Naive thymus-derived CD4-positive, alpha-beta T cell (primary cell): ENCODE data around the gene GOLGA7B. TPM values are rescaled to one million over a fixed set of nuclear protein-coding genes. Genes with fewer than 3 reads are reported as not detected.

ENCODE experiments used
- ATAC-seq: fragments of 150-1000 bp; cut with Tn5 transposase; 2 replicates; pipeline ENCODE4 v1.10.0; 2021; ENCODE audit warnings: mild to moderate bottlenecking, moderate library complexity
- CTCF ChIA-PET: fragments of 350-600 bp; sonication (Branson Sonifier 250); formaldehyde crosslinking; loops from one replicate; lab custom pipeline; 2021; ENCODE audit warnings: antibody characterized with exemption; lab: Charles Lee
- POLR2A ChIA-PET: fragments of 350-600 bp; sonication (Branson Sonifier 250); formaldehyde crosslinking; loops from one replicate; lab custom pipeline; 2021; ENCODE audit warnings: antibody characterized with exemption, inconsistent platforms; lab: Charles Lee
- DNase-seq, 9 donors: peaks; one replicate each; pipeline versions ENCODE4 v3.0.0 to v3.0.0-alpha.2; 2020 to 2022; ENCODE audit warnings: mixed read lengths in 1 of 9
- H3K27ac ChIP-seq: one replicate; pipeline ENCODE4 v1.7.0; 2013; ENCODE audit warnings: mild to moderate bottlenecking, low read depth, low read length, moderate library complexity
- H3K27me3 ChIP-seq, 2 donors: one replicate each; pipeline ENCODE4 v1.7.0; 2013; ENCODE audit warnings: low read length in 2 of 2, mild to moderate bottlenecking in 2 of 2, moderate library complexity in 2 of 2; ENCODE audit not compliant: control insufficient read depth in 2 of 2, insufficient read depth in 2 of 2
- H3K36me3 ChIP-seq, 3 experiments: 1 replicate in 2 of 3; 2 replicates in 1 of 3; pipeline ENCODE4 v1.7.0; 2013; ENCODE audit warnings: low read length in 3 of 3, mild to moderate bottlenecking in 3 of 3, moderate library complexity in 1 of 3; ENCODE audit not compliant: insufficient read depth in 3 of 3, control insufficient read depth in 2 of 3
- H3K4me1 ChIP-seq, 2 donors: one replicate each; pipeline ENCODE4 v1.7.0; 2013; ENCODE audit warnings: low read length in 2 of 2, mild to moderate bottlenecking in 2 of 2, moderate library complexity in 1 of 2; ENCODE audit not compliant: control insufficient read depth in 2 of 2, insufficient read depth in 2 of 2
- H3K4me3 ChIP-seq: 2 replicates; pipeline ENCODE4 v1.7.0; 2013; ENCODE audit warnings: mild to moderate bottlenecking, low read length
- H3K9me3 ChIP-seq, 3 experiments: 1 replicate in 2 of 3; 2 replicates in 1 of 3; pipeline ENCODE4 v1.7.0; 2013; ENCODE audit warnings: low read length in 3 of 3; ENCODE audit not compliant: control insufficient read depth in 2 of 3
- H3K27ac Mint-ChIP-seq, 9 donors: one replicate each; pipeline ENCODE4 v1.8.0; 2020 to 2022; ENCODE audit warnings: mixed read lengths in 9 of 9, mild to moderate bottlenecking in 8 of 9, moderate library complexity in 5 of 9, inconsistent platforms in 2 of 9
- H3K27me3 Mint-ChIP-seq, 5 donors: one replicate each; pipeline ENCODE4 v1.8.0; 2021 to 2022; ENCODE audit warnings: mixed read lengths in 5 of 5, mild to moderate bottlenecking in 1 of 5
- H3K36me3 Mint-ChIP-seq, 5 donors: one replicate each; pipeline ENCODE4 v1.8.0; 2020 to 2022; ENCODE audit warnings: mixed read lengths in 5 of 5, mild to moderate bottlenecking in 3 of 5, inconsistent platforms in 1 of 5
- H3K4me1 Mint-ChIP-seq, 7 donors: one replicate each; pipeline ENCODE4 v1.8.0; 2020 to 2022; ENCODE audit warnings: mixed read lengths in 7 of 7, mild to moderate bottlenecking in 3 of 7, inconsistent platforms in 1 of 7
- H3K4me3 Mint-ChIP-seq, 10 donors: one replicate each; pipeline ENCODE4 v1.8.0; 2020 to 2022; ENCODE audit warnings: mild to moderate bottlenecking in 10 of 10, mixed read lengths in 10 of 10, moderate library complexity in 6 of 10, inconsistent platforms in 2 of 10
- H3K9me3 Mint-ChIP-seq, 11 donors: one replicate each; pipeline ENCODE4 v1.8.0; 2020 to 2022; ENCODE audit warnings: mixed read lengths in 11 of 11, mild to moderate bottlenecking in 4 of 11, inconsistent platforms in 1 of 11, moderate library complexity in 1 of 11
- intact Hi-C, 2 donors: fragments of 100-400 bp; cut with micrococcal nuclease; formaldehyde crosslinking; loops; one replicate each; pipeline ENCODE4 v1.15.1; 2023
- polyA plus RNA-seq, 2 donors: library from polyadenylated mRNA; unstranded; fragments of 300-500 nt; fragmentation: Illumina TruSeq; gene quantifications; one replicate each; pipeline ENCODE4 v1.2.3, GENCODE V29; 2021
- total RNA-seq, 6 experiments: library from RNA in 5 of 6; stranded (reverse) in 5 of 6; gene quantifications; 1 replicate in 5 of 6; 2 replicates in 1 of 6; pipeline ENCODE4 v1.2.3 and lab custom pipeline; 2021 to 2026

GOLGA7B gene
- total and polyA plus RNA-seq, 7 experiments from 2014 or later: 0.62 to 8.5 (median 6.4) TPM

- H3K36me3 Mint-ChIP-seq: peaks cover 0 to 3% (median 0%) of the 10 kb centered on the region in 5 donors
- no peak overlapping the region for H3K4me3 Mint-ChIP-seq
- CTCF ChIA-PET: no interaction called here
- ATAC-seq: no peak
- POLR2A ChIA-PET: no interaction called here
- H3K27ac Mint-ChIP-seq: no peak overlapping the region
- peaks cover 0 to 6% (median 4%) of the 10 kb centered on the region in 7 donors for H3K4me1 Mint-ChIP-seq
- H3K27ac ChIP-seq: no peak overlapping the region
- peaks cover 12 to 32% (median 23%) of the 10 kb centered on the region in 5 donors for H3K27me3 Mint-ChIP-seq
- H3K27me3 ChIP-seq: no peaks in the 10 kb centered on the region
- no peaks in the 10 kb centered on the region for H3K4me1 ChIP-seq
- no peak for DNase-seq
- no peak overlapping the region for H3K4me3 ChIP-seq
- H3K9me3 ChIP-seq: no peaks in the 10 kb centered on the region
- intact Hi-C loops: no loop called here
- no peaks in the 10 kb centered on the region for H3K36me3 ChIP-seq
- H3K9me3 Mint-ChIP-seq: peaks cover 0 to 1% (median 0%) of the 10 kb centered on the region in 11 donors
These were observed 71.2 kb downstream of the GOLGA7B start for GRCh38 chr10:97920865-97921264.

Other genes with a start within 250 kb of the GOLGA7B start
- gene MORN4, start 216.3 kb upstream of the GOLGA7B start, total RNA-seq: 1 to 10 TPM in 4 of 5 experiments, under 1 TPM in 1; 0.78 to 4.1 (median 1.5) TPM
- gene MORN4, start 216.3 kb upstream of the GOLGA7B start, polyA plus RNA-seq: 1 to 10 TPM; 1.3 to 5.9 TPM
- gene PI4K2A, start 209.2 kb upstream of the GOLGA7B start, total RNA-seq: 10 to 100 TPM in 4 of 5 experiments, 1 to 10 TPM in 1; 9.0 to 33.8 (median 11.0) TPM
- 1 to 10 TPM; 5.5 to 8.7 TPM for gene PI4K2A, start 209.2 kb upstream of the GOLGA7B start, polyA plus RNA-seq
- gene AVPI1, start 162.6 kb upstream of the GOLGA7B start, total RNA-seq: 10 to 100 TPM in 1 of 5 experiments, 1 to 10 TPM in 3, under 1 TPM in 1; 0.65 to 10.6 (median 2.5) TPM
- 1 to 10 TPM; 1.4 to 1.9 TPM for gene AVPI1, start 162.6 kb upstream of the GOLGA7B start, polyA plus RNA-seq
- gene MARVELD1, start 136.1 kb upstream of the GOLGA7B start, total RNA-seq: 1 to 10 TPM in 4 of 5 experiments, under 1 TPM in 1; 0.62 to 5.0 (median 2.3) TPM
- under 1 TPM; 0.07 to 0.09 TPM for gene MARVELD1, start 136.1 kb upstream of the GOLGA7B start, polyA plus RNA-seq
- 10 to 100 TPM; 31.0 to 68.8 (median 61.8) TPM for gene ZFYVE27, start 112.7 kb upstream of the GOLGA7B start, total RNA-seq
- 10 to 100 TPM; 32.9 to 41.0 TPM for gene ZFYVE27, start 112.7 kb upstream of the GOLGA7B start, polyA plus RNA-seq
- under 1 TPM in 2 of 5 experiments, not detected in 3; 0.43 to 0.46 TPM for gene SFRP5, start 77.8 kb upstream of the GOLGA7B start, total RNA-seq
- 1 to 10 TPM in 1 of 2 donors, not detected in 1; 1.0 TPM for gene SFRP5, start 77.8 kb upstream of the GOLGA7B start, polyA plus RNA-seq
- gene CRTAC1, start 180.8 kb downstream of the GOLGA7B start, total RNA-seq: not detected
- not detected for gene CRTAC1, start 180.8 kb downstream of the GOLGA7B start, polyA plus RNA-seq